ENCODE results near the gene PGM1. TPM values are rescaled to one million over a fixed set of nuclear protein-coding genes. Genes with fewer than 3 reads are reported as not detected.

PGM1 gene
- total and polyA plus RNA-seq, 9 of the 15 experiments (the other 6 are each of a cell fraction or from before 2014, with no cell fraction given), result 0.03 to 0.31 (median 0.09) TPM; not detected in 5

DNA sequence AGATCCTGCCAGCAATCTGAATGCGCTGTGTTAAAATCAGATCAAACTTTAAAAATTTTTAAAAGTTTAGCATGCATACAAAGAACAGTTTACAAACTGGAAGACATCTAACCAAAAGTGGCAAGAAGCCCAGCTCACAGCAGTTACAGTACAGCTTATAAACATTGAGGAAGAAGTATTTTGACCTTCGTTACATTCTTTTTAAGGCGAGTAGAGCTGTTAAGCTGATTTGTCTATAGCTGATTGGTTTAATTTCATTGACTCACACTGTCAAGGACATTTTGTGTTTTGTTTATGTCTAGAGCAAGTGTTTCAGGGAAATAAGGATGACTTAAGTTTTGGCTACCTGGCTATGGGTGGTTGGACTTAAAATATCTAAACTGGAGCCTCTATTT is 3.0 kb upstream of the PGM1 start:
- TF ChIP-seq MYNN (IDR thresholded peaks at IDR 0.05) (no peak), MYNN (CRISPR knock-in tag; IDR thresholded peaks at IDR 0.05) (no peak)
- TF ChIP-seq, protein P1, sequence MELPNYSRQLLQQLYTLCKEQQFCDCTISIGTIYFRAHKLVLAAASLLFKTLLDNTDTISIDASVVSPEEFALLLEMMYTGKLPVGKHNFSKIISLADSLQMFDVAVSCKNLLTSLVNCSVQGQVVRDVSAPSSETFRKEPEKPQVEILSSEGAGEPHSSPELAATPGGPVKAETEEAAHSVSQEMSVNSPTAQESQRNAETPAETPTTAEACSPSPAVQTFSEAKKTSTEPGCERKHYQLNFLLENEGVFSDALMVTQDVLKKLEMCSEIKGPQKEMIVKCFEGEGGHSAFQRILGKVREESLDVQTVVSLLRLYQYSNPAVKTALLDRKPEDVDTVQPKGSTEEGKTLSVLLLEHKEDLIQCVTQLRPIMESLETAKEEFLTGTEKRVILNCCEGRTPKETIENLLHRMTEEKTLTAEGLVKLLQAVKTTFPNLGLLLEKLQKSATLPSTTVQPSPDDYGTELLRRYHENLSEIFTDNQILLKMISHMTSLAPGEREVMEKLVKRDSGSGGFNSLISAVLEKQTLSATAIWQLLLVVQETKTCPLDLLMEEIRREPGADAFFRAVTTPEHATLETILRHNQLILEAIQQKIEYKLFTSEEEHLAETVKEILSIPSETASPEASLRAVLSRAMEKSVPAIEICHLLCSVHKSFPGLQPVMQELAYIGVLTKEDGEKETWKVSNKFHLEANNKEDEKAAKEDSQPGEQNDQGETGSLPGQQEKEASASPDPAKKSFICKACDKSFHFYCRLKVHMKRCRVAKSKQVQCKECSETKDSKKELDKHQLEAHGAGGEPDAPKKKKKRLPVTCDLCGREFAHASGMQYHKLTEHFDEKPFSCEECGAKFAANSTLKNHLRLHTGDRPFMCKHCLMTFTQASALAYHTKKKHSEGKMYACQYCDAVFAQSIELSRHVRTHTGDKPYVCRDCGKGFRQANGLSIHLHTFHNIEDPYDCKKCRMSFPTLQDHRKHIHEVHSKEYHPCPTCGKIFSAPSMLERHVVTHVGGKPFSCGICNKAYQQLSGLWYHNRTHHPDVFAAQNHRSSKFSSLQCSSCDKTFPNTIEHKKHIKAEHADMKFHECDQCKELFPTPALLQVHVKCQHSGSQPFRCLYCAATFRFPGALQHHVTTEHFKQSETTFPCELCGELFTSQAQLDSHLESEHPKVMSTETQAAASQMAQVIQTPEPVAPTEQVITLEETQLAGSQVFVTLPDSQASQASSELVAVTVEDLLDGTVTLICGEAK (IDR thresholded peaks at IDR 0.05), result no peak
- TF ChIP-seq, protein P1 (CRISPR knock-in tag; IDR thresholded peaks at IDR 0.05), result no peak
- ATAC-seq (no peak), DNase-seq (ENCODE audit: extremely low read depth in 1 of 4, low spot score in 3 of 4) (no peak), FAIRE-seq (no peak)
- Histone ChIP-seq H3K27me3 (ENCODE audit: control insufficient read depth in 2 of 2, insufficient read depth in 2 of 2, low read length in 2 of 2) (peaks cover 12 to 23% of the 10 kb centered on the region in 2 experiments; a peak in 4 of 5 replicates), H3K4me2 (ENCODE audit: insufficient read depth, low read length) (no peak overlapping the region), H3K79me2 (ENCODE audit: control insufficient read depth, insufficient read depth, low read length) (no peaks in the 10 kb centered on the region), H3K36me3 (ENCODE audit: control insufficient read depth, insufficient read depth, low read length) (no peaks in the 10 kb centered on the region), H3K4me1 (replicated peaks in 1 of 2; ENCODE audit: control insufficient read depth in 2 of 2, insufficient read depth in 2 of 2, low read length in 2 of 2) (peaks cover 0 to 12% of the 10 kb centered on the region in 2 experiments; a peak in 2 of 5 replicates), H4K20me1 (replicated peaks; ENCODE audit: control insufficient read depth, insufficient read depth, low read length) (no peaks in the 10 kb centered on the region), H3K9ac (ENCODE audit: insufficient read depth in 1 of 2, low read depth in 2 of 2, low read length in 2 of 2) (no peak overlapping the region), H2AFZ (ENCODE audit: low read depth, low read length) (no peak overlapping the region), H3K9me3 (replicated peaks; ENCODE audit: control insufficient read depth, insufficient read depth, low read depth, low read length) (no peaks in the 10 kb centered on the region), H3K4me3 (no peak overlapping the region), H3K9me1 (ENCODE audit: control insufficient read depth, insufficient read depth, low read length) (no peaks in the 10 kb centered on the region), H3K27ac (ENCODE audit: extremely low read depth, low read depth, low read length) (no peak overlapping the region)
- ChIA-PET POLR2A (no interaction called here), CTCF (ENCODE audit: low intra/inter-chr PET ratio) (no interaction called here)
- in situ Hi-C loops (cut with MboI) (no loop called here), intact Hi-C loops (cut with micrococcal nuclease) (no loop called here)
- WGBS (ENCODE audit: insufficient coverage, low coverage, missing lambda C conversion rate), result 0% methylated on average over 3 of the region's 3 CpGs
- BruUV-seq (replicated peaks), result no TSS peak

Data from K562 (cell line).